Right lobe of liver (tissue), 4 donors: ENCODE data around the gene SETBP1.

Source experiments
- CTCF ChIP-seq, 4 donors: fragments of 200-600 bp in 3 of 4; fragments of 450-650 bp in 1 of 4; IDR thresholded peaks; one replicate each; pipeline versions ENCODE4 v1.5.1 to v1.8.0; 2016 to 2022; ENCODE audit warnings: antibody characterized with exemption in 4 of 4, mild to moderate bottlenecking in 2 of 4
- POLR2A ChIP-seq: fragments of 450-650 bp; IDR thresholded peaks from one replicate; pipeline ENCODE4 v1.6.1; 2017; ENCODE audit warnings: antibody characterized with exemption, mild to moderate bottlenecking
- donor health status: DM: no; HTN: no; CAD: no.
- donor health status: DM: no; HTN: no; CAD: no.
- donor health status: DM: no; HTN: yes; CAD: no.

- TF ChIP-seq CTCF (IDR thresholded peaks at IDR 0.05), result no peak
- no peak for TF ChIP-seq POLR2A
Observed at GRCh38 chr18:44748582-44748981, 67.9 kb downstream of the SETBP1 start.
